Keratinocyte (primary cell): Measurements from ENCODE around the gene ANKRD10. TPM values are rescaled to one million over a fixed set of nuclear protein-coding genes. Genes with fewer than 3 reads are reported as not detected.

ENCODE experiments used
- DNase-seq: peaks from one replicate; pipeline ENCODE4 v3.0.0-alpha.2; 2011; ENCODE audit warnings: low read depth, missing footprints, low spot score
- FAIRE-seq: peaks from 2 replicates; lab custom pipeline; 2011; peaks lifted over from hg19 to GRCh38; lab: Jason Lieb, UNC
- H2AFZ ChIP-seq: 2 replicates; pipeline ENCODE4 v1.6.0; 2012; ENCODE audit warnings: low read length, control low read depth, inconsistent platforms; ENCODE audit not compliant: control insufficient read depth
- H3K27ac ChIP-seq: 2 replicates; pipeline ENCODE4 v1.5.1; 2011; ENCODE audit warnings: low read length; ENCODE audit not compliant: control insufficient read depth, insufficient read depth
- H3K27me3 ChIP-seq: 3 replicates; pipeline ENCODE4 v1.6.0; 2011; ENCODE audit warnings: low read length; ENCODE audit not compliant: control insufficient read depth, insufficient read depth; ENCODE audit errors: extremely low read depth
- H3K36me3 ChIP-seq, 2 experiments: 2 replicates in 1 of 2; 3 replicates in 1 of 2; pipeline ENCODE4 v1.5.1; 2011; ENCODE audit warnings: low read length in 2 of 2, mild to moderate bottlenecking in 1 of 2; ENCODE audit not compliant: control insufficient read depth in 2 of 2, insufficient read depth in 2 of 2; ENCODE audit errors: extremely low read depth in 1 of 2
- H3K4me1 ChIP-seq: 3 replicates; pipeline ENCODE4 v1.5.1; 2011; ENCODE audit warnings: low read length; ENCODE audit not compliant: control insufficient read depth, insufficient read depth; ENCODE audit errors: extremely low read depth
- H3K4me2 ChIP-seq: 3 replicates; pipeline ENCODE4 v1.6.0; 2011; ENCODE audit warnings: low read depth, low read length; ENCODE audit not compliant: control insufficient read depth, insufficient read depth; ENCODE audit errors: extremely low read depth
- H3K4me3 ChIP-seq, 3 experiments: fragments of 200-600 bp in 1 of 3; sonication (generic) in 1 of 3; 2 replicates in 2 of 3; 3 replicates in 1 of 3; pipeline ENCODE4 v1.5.1; 2011 to 2016; ENCODE audit warnings: low read length in 3 of 3, mild to moderate bottlenecking in 3 of 3, control low read depth in 2 of 3, inconsistent platforms in 1 of 3, low read depth in 1 of 3, mixed read lengths in 1 of 3, mixed run types in 1 of 3, moderate library complexity in 1 of 3; ENCODE audit not compliant: control insufficient read depth in 2 of 3, insufficient read depth in 2 of 3; ENCODE audit errors: extremely low read depth in 1 of 3
- H3K79me2 ChIP-seq: 2 replicates; pipeline ENCODE4 v1.6.0; 2012; ENCODE audit warnings: low read length; ENCODE audit not compliant: control insufficient read depth, insufficient read depth
- H3K9ac ChIP-seq: 3 replicates; pipeline ENCODE4 v1.6.0; 2011; ENCODE audit warnings: low read length; ENCODE audit not compliant: control insufficient read depth, insufficient read depth; ENCODE audit errors: extremely low read depth
- H3K9me1 ChIP-seq: 3 replicates; pipeline ENCODE4 v1.6.0; 2011; ENCODE audit warnings: low read length; ENCODE audit not compliant: control insufficient read depth, insufficient read depth; ENCODE audit errors: extremely low read depth
- H3K9me3 ChIP-seq: 2 replicates; pipeline ENCODE4 v1.5.1; 2012; ENCODE audit warnings: low read depth, low read length; ENCODE audit not compliant: control insufficient read depth
- H4K20me1 ChIP-seq: 3 replicates; pipeline ENCODE4 v1.6.0; 2011; ENCODE audit warnings: low read length; ENCODE audit not compliant: control insufficient read depth, insufficient read depth; ENCODE audit errors: extremely low read depth
- EZH2 ChIP-seq: IDR thresholded peaks from one replicate; pipeline ENCODE4 v1.6.1; 2012; ENCODE audit warnings: inconsistent platforms, mild to moderate bottlenecking, low read length, moderate library complexity
- dilution Hi-C: fragments of 300-500 bp; cut with MboI; formaldehyde crosslinking; loops from one replicate; pipeline ENCODE4 v1.7.0; 2020; ENCODE audit warnings: low sequenced_read_pairs; ENCODE audit not compliant: extremely low pct_ligation_motif_present
- polyA plus RNA-seq, 5 experiments: library from polyadenylated mRNA; depleted of rRNA in 3 of 5; stranded (reverse) in 3 of 5; stranded (forward) in 1 of 5; unstranded in 1 of 5; fragments of >200 nt; gene quantifications; 1 replicate in 1 of 5; 2 replicates in 3 of 5; 3 replicates in 1 of 5; pipeline versions ENCODE4 v1.2.1 to v1.2.3, GENCODE V29; 2011 to 2012; ENCODE audit warnings: missing spikeins in 2 of 5, low read depth in 1 of 5, low replicate concordance in 1 of 5
- TF ChIP-seq, protein P1 (sequence below), 3 experiments: IDR thresholded peaks in 1 of 3; conservative IDR thresholded peaks in 1 of 3; optimal IDR thresholded peaks in 1 of 3; 2 replicates in 2 of 3; 3 replicates in 1 of 3; pipeline versions ENCODE3 to v1.5.1; 2011; ENCODE audit warnings: low read length in 3 of 3, mild to moderate bottlenecking in 3 of 3, moderate library complexity in 2 of 3, control low read depth in 1 of 3, inconsistent platforms in 1 of 3; ENCODE audit not compliant: insufficient read depth in 2 of 3; ENCODE audit errors: extremely low read depth in 1 of 3

Gene ANKRD10
- polyA plus RNA-seq, 1 donor (not counting 4 experiments of a cell fraction or from before 2014, with no cell fraction given), result 58.1 TPM

DNA sequence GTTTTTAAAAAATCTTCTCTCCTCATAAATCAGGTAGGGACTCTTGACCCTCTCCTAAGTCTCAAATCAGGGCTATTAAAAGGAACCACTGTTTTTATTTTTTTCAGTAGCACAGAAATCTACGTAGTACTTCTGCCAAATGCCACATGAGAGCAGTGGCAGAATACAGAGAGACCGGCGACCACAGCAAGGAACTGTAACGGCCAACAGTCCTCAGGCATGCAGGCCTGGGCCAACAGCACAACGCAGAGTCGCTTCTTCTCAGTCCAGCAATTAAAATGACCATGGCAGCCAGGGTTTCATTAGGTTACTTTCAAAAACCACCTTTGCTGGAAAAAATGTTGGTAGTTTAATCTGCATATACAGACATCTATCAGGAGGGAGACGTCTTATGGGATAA lies 34.2 kb downstream of the ANKRD10 start:
- FAIRE-seq, result no peak
- Histone ChIP-seq H3K4me1 (no peaks in the 10 kb centered on the region), H3K27ac (no peak overlapping the region), H3K36me3 (peaks cover 4 to 7% of the 10 kb centered on the region in 2 experiments), H3K4me2 (no peak overlapping the region), H4K20me1 (no peaks in the 10 kb centered on the region), H2AFZ (no peak overlapping the region), H3K9me1 (no peaks in the 10 kb centered on the region), H3K27me3 (no peaks in the 10 kb centered on the region), H3K4me3 (no peak overlapping the region), H3K79me2 (no peaks in the 10 kb centered on the region), H3K9ac (no peak overlapping the region), H3K9me3 (no peaks in the 10 kb centered on the region)
- DNase-seq, result no peak
- TF ChIP-seq, protein P1, sequence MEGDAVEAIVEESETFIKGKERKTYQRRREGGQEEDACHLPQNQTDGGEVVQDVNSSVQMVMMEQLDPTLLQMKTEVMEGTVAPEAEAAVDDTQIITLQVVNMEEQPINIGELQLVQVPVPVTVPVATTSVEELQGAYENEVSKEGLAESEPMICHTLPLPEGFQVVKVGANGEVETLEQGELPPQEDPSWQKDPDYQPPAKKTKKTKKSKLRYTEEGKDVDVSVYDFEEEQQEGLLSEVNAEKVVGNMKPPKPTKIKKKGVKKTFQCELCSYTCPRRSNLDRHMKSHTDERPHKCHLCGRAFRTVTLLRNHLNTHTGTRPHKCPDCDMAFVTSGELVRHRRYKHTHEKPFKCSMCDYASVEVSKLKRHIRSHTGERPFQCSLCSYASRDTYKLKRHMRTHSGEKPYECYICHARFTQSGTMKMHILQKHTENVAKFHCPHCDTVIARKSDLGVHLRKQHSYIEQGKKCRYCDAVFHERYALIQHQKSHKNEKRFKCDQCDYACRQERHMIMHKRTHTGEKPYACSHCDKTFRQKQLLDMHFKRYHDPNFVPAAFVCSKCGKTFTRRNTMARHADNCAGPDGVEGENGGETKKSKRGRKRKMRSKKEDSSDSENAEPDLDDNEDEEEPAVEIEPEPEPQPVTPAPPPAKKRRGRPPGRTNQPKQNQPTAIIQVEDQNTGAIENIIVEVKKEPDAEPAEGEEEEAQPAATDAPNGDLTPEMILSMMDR (optimal IDR thresholded peaks at IDR 0.05 in 1 of 3, IDR thresholded peaks at IDR 0.05 in 1 of 3, conservative IDR thresholded peaks at IDR 0.05 in 1 of 3; ENCODE audit: extremely low read depth in 1 of 3, insufficient read depth in 2 of 3, low read length in 3 of 3), result no peak
- TF ChIP-seq EZH2, result no peak
- dilution Hi-C loops, result no loop called here

DNA sequence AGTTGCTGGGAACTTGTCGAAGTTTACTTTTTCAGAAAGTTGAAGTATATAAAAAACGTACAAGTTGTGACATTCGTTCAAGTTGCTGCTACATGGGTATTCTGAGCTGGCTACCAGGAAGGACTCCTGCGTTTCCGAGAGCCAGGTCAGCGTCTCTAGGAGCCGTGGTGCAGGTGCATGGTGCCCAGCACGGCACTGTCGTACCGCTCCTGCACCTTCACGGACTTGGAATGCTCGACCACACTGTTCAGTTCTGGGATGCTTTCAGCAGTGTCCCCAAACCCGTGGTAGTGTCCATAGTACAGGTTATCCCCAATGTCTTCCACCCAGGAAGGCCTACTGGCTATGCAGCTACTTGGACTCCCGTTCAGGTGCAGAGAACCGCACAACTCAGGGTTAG lies 35.4 kb downstream of the ANKRD10 start:
- FAIRE-seq, result no peak

More for the DNA sequence above, 35.4 kb downstream of the ANKRD10 start:
- DNase-seq, result no peak
- Histone ChIP-seq H3K9me3 (no peaks in the 10 kb centered on the region), H3K79me2 (no peaks in the 10 kb centered on the region), H4K20me1 (no peaks in the 10 kb centered on the region), H3K9me1 (no peaks in the 10 kb centered on the region), H3K4me1 (peaks cover 5% of the 10 kb centered on the region), H3K27ac (no peak overlapping the region), H3K4me2 (no peak overlapping the region), H2AFZ (no peak overlapping the region), H3K4me3 (no peak overlapping the region), H3K36me3 (peaks cover 4 to 7% of the 10 kb centered on the region in 2 experiments), H3K9ac (no peak overlapping the region), H3K27me3 (no peaks in the 10 kb centered on the region)
- TF ChIP-seq, protein P1 (optimal IDR thresholded peaks at IDR 0.05 in 1 of 3, IDR thresholded peaks at IDR 0.05 in 1 of 3, conservative IDR thresholded peaks at IDR 0.05 in 1 of 3; ENCODE audit: extremely low read depth in 1 of 3, insufficient read depth in 2 of 3, low read length in 3 of 3), result no peak
- TF ChIP-seq EZH2, result no peak
- dilution Hi-C loops, result no loop called here
